ENCODE measurements around the gene ALOX12B.

DNA sequence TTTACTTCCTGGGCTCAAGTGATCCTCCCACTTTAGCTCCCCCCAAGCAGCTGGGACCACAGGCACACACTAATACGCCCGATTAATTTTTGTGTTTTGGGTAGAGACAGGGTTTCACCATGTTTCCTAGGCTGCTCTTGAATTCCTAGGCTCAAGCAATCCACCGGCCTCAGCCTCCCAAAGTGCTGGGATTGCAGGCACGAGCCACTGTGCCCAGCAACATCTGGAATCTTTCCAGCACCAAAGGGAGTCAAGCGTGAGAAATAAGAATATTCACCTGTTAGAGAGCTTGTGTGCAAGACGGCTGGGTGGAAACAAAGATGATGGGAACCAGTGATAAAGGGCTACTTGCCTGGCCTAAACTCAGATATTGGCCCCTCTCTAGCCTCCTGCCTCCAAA, 14.2 kb upstream of the ALOX12B start:
- TF ChIP-seq POLR2A (IDR thresholded peaks at IDR 0.05; ENCODE audit: low read depth, low read length), result no peak
- TF ChIP-seq POLR2AphosphoS5 (IDR thresholded peaks at IDR 0.05; ENCODE audit: low read depth, low read length), result no peak
